ENCODE data around the gene THSD7B. TPM values are rescaled to one million over a fixed set of nuclear protein-coding genes. Genes with fewer than 3 reads are reported as not detected.

THSD7B gene
- total and polyA plus RNA-seq, 2 experiments from 2014 or later, result 0.86 to 3.8 TPM

GRCh38 chr2:137675584-137676327 lies 910.4 kb downstream of the THSD7B start:
- peaks cover 3% of the 10 kb centered on the region for H3K27me3 Mint-ChIP-seq (ENCODE audit: insufficient read depth, low read depth, poor library complexity)
- H3K36me3 ChIP-seq (ENCODE audit: insufficient read depth), result no peaks in the 10 kb centered on the region
- H2AFZ ChIP-seq, result no peak overlapping the region
- no peaks in the 10 kb centered on the region for H3K9me2 ChIP-seq (ENCODE audit: insufficient read depth)
- H3K27ac ChIP-seq (ENCODE audit: low read depth), result no peak overlapping the region
- peaks cover 2% of the 10 kb centered on the region; the same call in 2 of the 3 replicates for H3K4me1 Mint-ChIP-seq
- H3K9me3 Mint-ChIP-seq, result no peaks in the 10 kb centered on the region
- H3K4me1 ChIP-seq (ENCODE audit: insufficient read depth), result no peaks in the 10 kb centered on the region
- H3K4me2 ChIP-seq, result no peak overlapping the region
- H3K27me3 ChIP-seq (ENCODE audit: insufficient read depth), result no peaks in the 10 kb centered on the region
- no peak for TF ChIP-seq REST (IDR thresholded peaks at IDR 0.05; ENCODE audit: unreplicated experiment)
- TF ChIP-seq EZH2 (IDR thresholded peaks at IDR 0.05; ENCODE audit: low read depth, unreplicated experiment), result no peak
- no peak for TF ChIP-seq NANOG (IDR thresholded peaks at IDR 0.05; ENCODE audit: borderline replicate concordance)
- no peak for TF ChIP-seq JUNB (IDR thresholded peaks at IDR 0.05; ENCODE audit: unreplicated experiment)
- TF ChIP-seq, protein P1, sequence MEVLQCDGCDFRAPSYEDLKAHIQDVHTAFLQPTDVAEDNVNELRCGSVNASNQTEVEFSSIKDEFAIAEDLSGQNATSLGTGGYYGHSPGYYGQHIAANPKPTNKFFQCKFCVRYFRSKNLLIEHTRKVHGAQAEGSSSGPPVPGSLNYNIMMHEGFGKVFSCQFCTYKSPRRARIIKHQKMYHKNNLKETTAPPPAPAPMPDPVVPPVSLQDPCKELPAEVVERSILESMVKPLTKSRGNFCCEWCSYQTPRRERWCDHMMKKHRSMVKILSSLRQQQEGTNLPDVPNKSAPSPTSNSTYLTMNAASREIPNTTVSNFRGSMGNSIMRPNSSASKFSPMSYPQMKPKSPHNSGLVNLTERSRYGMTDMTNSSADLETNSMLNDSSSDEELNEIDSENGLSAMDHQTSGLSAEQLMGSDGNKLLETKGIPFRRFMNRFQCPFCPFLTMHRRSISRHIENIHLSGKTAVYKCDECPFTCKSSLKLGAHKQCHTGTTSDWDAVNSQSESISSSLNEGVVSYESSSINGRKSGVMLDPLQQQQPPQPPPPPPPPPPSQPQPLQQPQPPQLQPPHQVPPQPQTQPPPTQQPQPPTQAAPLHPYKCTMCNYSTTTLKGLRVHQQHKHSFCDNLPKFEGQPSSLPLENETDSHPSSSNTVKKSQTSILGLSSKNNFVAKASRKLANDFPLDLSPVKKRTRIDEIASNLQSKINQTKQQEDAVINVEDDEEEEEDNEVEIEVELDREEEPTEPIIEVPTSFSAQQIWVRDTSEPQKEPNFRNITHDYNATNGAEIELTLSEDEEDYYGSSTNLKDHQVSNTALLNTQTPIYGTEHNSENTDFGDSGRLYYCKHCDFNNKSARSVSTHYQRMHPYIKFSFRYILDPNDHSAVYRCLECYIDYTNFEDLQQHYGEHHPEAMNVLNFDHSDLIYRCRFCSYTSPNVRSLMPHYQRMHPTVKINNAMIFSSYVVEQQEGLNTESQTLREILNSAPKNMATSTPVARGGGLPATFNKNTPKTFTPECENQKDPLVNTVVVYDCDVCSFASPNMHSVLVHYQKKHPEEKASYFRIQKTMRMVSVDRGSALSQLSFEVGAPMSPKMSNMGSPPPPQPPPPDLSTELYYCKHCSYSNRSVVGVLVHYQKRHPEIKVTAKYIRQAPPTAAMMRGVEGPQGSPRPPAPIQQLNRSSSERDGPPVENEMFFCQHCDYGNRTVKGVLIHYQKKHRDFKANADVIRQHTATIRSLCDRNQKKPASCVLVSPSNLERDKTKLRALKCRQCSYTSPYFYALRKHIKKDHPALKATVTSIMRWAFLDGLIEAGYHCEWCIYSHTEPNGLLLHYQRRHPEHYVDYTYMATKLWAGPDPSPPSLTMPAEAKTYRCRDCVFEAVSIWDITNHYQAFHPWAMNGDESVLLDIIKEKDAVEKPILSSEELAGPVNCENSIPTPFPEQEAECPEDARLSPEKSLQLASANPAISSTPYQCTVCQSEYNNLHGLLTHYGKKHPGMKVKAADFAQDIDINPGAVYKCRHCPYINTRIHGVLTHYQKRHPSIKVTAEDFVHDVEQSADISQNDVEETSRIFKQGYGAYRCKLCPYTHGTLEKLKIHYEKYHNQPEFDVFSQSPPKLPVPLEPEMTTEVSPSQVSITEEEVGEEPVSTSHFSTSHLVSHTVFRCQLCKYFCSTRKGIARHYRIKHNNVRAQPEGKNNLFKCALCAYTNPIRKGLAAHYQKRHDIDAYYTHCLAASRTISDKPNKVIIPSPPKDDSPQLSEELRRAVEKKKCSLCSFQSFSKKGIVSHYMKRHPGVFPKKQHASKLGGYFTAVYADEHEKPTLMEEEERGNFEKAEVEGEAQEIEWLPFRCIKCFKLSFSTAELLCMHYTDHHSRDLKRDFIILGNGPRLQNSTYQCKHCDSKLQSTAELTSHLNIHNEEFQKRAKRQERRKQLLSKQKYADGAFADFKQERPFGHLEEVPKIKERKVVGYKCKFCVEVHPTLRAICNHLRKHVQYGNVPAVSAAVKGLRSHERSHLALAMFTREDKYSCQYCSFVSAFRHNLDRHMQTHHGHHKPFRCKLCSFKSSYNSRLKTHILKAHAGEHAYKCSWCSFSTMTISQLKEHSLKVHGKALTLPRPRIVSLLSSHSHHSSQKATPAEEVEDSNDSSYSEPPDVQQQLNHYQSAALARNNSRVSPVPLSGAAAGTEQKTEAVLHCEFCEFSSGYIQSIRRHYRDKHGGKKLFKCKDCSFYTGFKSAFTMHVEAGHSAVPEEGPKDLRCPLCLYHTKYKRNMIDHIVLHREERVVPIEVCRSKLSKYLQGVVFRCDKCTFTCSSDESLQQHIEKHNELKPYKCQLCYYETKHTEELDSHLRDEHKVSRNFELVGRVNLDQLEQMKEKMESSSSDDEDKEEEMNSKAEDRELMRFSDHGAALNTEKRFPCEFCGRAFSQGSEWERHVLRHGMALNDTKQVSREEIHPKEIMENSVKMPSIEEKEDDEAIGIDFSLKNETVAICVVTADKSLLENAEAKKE (CRISPR knock-in tag; IDR thresholded peaks at IDR 0.05), result no peak
- TF ChIP-seq ZNF114 (CRISPR knock-in tag; IDR thresholded peaks at IDR 0.05), result no peak
- TF ChIP-seq, protein P2, sequence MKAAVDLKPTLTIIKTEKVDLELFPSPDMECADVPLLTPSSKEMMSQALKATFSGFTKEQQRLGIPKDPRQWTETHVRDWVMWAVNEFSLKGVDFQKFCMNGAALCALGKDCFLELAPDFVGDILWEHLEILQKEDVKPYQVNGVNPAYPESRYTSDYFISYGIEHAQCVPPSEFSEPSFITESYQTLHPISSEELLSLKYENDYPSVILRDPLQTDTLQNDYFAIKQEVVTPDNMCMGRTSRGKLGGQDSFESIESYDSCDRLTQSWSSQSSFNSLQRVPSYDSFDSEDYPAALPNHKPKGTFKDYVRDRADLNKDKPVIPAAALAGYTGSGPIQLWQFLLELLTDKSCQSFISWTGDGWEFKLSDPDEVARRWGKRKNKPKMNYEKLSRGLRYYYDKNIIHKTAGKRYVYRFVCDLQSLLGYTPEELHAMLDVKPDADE (IDR thresholded peaks at IDR 0.05), result no peak
- no peak for TF ChIP-seq POLR2AphosphoS5 (IDR thresholded peaks at IDR 0.05; ENCODE audit: low read depth)
- no peak for TF ChIP-seq ZNF331 (CRISPR knock-in tag; IDR thresholded peaks at IDR 0.05; ENCODE audit: low read depth)
- TF ChIP-seq CTCF (conservative IDR thresholded peaks at IDR 0.05; ENCODE audit: low read depth in 2 of 2), result no peak
- TF ChIP-seq EZH2phosphoT487 (IDR thresholded peaks at IDR 0.05; ENCODE audit: unreplicated experiment), result no peak
- TF ChIP-seq CREB1 (CRISPR knock-in tag; IDR thresholded peaks at IDR 0.05; ENCODE audit: low read depth), result no peak
- no peak for TF ChIP-seq STAT1 (IDR thresholded peaks at IDR 0.05; ENCODE audit: unreplicated experiment)
- no peak overlapping the region for H3K4me3 ChIP-seq
- no peaks in the 10 kb centered on the region for H4K20me1 ChIP-seq (replicated peaks; ENCODE audit: insufficient read depth)
- H3K79me2 ChIP-seq (replicated peaks; ENCODE audit: insufficient read depth), result no peaks in the 10 kb centered on the region
- H3F3A ChIP-seq (replicated peaks; ENCODE audit: low read depth), result no peaks in the 10 kb centered on the region
- ATAC-seq, result no peak
- H3K4me3 Mint-ChIP-seq, result no peak overlapping the region
- no peaks in the 10 kb centered on the region for H3K36me3 Mint-ChIP-seq (ENCODE audit: low read depth)
- no peak for DNase-seq (ENCODE audit: low spot score)
- H3K27ac Mint-ChIP-seq, result no peak overlapping the region
